GM23248 (cell line): ENCODE data around the gene ZP4.

Experiments
- EZH2 ChIP-seq: fragments of 200-600 bp; sonication (generic); IDR thresholded peaks from 2 replicates; pipeline ENCODE4 v1.6.1; 2018; ENCODE audit warnings: antibody characterized with exemption, mild to moderate bottlenecking; ENCODE audit not compliant: insufficient read depth, poor library complexity, severe bottlenecking
- EZH2phosphoT487 ChIP-seq: fragments of 200-600 bp; sonication (generic); IDR thresholded peaks from 2 replicates; pipeline ENCODE4 v1.6.1; 2018; ENCODE audit warnings: antibody characterized with exemption, moderate library complexity, mild to moderate bottlenecking, low read depth; ENCODE audit not compliant: insufficient read depth

- TF ChIP-seq EZH2 (no peak), EZH2phosphoT487 (no peak)
These were observed 3.2 kb downstream of the ZP4 start for GRCh38 chr1:237887542-237887941.
